HG03571 (cell line): ENCODE data around the gene NHSL1.
"Not testable (repeated sequence)": the region's sequence is repeated elsewhere in the genome, so short reads cannot be mapped to it uniquely, and the experiment has no call there.

Source experiments
- ATAC-seq: cut with Tn5 transposase; IDR thresholded peaks from one replicate; pipeline ENCODE4 v1.9.1; 2021; ENCODE audit not compliant: unreplicated experiment

NHSL1 gene

DNA sequence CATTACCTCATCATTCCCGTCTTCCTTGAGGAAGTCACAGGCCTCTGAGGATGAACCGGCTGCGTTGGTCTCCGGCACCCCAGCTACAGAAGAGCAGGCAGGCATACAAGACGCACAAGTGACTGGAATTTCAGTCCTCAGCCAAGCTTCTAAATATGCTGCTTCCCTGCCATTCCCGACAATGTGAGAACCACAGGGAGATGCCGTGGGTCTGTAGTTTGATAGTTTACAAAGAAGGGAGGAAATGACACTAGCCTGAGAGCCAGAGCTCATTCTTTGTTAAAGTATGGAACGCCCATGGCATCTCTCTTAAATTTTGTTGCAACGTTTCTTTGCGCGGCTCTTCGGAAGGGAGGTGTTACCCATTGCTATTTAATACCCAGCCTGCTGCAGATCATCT, 69.5 kb downstream of the NHSL1 start:
- ATAC-seq = no peak

DNA sequence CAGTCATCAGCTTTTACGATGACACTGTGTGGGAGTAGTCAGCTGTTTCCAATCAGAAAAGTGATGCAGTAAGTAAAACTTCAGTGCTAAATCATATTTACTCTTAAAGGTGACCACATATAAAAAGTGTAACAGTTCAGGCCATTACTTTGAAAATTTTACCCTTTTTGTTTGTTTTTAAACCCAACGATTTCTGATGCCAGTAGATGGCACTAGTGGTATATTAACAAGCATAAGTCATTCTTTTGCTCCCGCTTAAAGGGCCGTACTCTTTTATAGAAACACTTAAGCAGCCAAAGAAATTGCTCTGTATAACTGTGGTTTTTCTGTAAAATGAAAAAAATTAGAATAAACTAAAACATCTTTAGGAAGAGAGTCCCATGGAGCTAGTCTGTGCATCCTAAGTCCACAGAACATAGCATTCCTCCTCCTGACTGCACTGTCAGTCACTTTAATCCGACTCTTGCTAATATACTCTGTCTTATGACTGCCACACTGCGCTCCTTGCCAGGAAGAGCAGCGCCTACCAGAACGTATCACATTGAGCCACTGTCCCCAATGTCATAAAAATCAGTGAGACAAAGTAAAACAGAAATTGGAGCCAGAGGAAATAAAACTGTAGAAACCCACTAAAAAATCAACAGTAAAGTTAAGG, 70.2 kb downstream of the NHSL1 start:
- ATAC-seq = no peak

DNA sequence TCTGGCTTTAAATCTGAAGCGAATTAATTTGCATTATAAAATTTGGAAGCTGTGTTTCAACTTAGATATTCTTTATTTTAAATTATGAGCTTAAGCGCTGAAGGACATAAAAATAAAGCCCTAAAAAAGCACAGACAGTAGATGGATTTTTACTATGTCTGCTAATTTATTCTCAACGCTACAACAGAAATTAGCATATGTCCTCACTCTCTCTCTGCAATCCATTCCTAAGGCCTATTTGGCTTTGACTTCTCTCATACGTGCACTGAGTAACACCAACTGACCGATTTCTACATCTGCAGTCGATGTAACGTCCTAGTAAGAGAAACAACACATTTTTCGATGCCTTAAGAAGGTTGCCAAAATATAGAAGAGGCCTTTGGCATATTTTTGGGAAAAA, 71.6 kb downstream of the NHSL1 start:
- ATAC-seq = no peak

DNA sequence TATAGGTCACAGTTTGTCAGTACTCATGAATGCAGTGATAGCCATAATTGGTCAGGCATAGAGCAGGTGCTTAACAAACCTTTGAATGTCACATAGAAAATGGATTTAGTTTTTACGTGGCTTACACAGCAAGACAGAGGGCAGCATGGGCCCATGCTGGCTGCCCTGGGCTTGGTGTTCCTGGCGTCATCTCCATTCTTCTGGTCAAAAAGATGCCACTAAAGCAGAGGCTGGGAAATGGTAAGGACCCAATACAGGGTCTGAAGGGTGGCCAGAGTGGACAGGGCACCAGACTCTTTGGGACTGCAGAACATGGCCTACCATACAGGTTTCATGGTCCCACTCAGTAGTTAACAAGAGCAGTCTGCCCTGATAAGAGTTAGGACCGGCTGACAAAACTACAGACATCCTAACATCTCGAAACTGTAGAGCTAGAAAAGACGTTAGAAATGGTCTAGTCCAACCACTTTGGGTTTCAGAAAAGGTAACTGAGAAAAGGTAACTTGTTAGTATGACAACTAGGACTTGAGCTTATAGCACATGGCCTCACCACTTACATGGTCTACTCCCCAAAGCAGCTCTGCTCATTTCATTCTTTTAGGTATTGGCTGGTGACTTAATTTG, 72.7 kb downstream of the NHSL1 start:
- ATAC-seq = no peak

DNA sequence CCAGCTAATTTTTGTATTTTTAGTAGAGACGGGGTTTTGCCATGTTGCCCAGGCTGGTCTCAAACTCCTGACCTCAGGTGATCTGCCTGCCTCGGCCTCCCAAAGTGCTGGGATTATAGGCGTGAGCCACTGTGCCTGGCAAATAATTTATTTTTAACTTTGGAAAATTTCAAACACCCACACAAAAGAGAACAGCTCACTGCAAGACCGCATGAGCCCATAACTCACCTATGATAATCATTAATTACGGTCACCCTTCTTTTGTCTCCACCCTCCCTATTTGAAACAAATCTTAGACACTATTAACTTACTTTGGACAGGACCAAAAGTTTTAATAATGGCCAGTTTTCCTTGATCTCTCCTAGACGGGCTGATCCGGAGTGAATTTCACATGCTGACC, 74.0 kb downstream of the NHSL1 start:
- not testable (repeated sequence) for ATAC-seq

DNA sequence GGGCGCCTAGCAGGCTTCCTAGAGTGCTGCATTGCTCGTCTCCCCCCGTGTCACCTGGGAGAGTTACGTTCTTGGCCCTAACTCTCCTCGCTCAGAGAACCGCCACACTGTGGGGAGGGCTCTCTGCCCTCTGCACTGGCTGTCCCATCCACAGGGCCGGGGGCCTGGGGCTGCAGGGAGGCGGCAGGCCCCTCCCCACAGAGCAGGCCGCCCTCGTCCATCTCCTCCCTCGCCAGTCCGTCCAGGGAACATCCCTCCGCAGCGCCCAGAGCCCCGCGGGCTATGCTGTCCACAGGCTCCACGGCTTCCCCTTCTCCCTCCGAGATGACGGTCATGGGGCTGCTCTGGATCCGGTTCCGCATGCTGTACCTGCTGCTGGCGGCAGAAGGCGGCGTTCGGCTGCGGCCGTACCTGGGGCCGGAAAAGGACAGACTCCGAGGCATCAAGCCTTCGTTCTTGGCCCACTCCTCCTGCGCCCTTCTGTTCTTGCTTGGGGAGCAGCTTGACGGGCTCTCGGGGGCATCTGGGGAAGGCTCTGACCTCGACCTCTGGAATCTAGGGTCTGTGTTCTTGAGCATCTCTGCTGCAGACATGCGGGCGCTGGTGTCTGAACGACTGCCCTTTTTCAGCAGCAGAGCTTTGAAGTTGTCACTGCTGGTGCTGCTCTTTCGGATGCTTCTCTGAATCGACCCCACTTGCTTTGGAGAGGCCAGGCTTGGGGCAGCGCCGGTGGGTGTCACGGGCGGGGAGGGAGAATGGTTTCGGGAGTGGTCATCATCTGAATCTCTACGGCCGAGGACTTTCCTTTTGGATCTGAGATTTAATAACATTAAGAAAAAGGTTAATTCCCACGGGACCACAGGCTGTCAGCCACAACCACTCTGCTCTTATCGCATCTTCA, 75.0 kb downstream of the NHSL1 start:
- ATAC-seq = no peak

DNA sequence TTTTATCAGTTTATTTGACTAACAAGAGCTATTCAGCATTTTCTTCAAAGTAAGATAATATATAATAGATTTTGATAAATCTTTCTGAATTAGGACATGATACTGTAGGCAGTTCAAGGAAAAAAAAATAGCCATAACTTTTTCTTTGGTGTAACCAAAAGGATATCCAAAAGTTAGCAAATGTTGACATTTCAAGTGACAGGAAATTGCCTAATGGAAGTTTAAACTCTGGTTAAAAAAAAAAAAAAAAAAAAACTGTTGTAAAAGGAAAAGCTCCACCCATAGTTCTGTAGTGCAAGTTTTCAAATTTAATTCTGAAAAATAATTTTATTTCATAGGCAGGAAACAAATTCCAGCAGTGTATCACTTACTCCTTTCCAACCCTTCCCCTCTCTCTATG, 76.4 kb downstream of the NHSL1 start:
- ATAC-seq = no peak

DNA sequence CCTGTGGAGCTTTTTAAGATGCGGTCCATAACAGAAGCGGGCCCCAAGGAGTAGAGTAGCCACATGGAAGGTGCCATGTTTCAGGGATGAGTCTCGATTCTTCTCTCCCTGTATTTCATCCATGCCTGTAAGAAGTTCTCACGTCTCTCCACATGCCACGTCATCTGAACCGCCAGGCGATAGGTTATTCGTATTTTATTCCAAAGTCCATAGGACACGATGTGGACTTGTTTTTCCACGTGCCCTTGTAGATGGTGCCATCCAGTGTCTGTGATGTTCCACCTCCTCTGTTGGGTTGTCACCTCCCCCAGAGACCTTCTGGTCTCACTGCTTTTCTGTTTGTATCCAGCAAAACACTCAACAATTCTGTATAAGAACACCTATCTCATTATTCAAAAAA, 77.7 kb downstream of the NHSL1 start:
- no peak for ATAC-seq

DNA sequence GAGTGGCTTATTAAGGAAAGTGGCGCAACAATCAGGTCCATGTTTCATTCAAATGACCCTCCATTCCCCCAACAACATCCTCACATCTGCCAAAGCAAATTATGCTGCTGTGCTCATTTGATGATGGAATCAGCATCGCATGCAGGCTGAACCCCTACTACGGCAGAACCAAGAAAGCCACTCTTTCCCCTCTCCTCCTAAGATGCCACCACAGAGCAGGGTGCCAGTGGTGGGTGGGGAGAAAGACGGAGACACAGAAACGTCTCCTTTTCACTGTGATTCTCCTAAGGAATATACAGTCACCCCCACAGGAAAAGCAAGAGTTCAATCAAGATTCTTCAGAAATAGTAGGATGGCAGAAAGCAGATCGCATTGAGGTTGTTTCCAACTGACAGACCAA, 78.2 kb downstream of the NHSL1 start:
- no peak for ATAC-seq

DNA sequence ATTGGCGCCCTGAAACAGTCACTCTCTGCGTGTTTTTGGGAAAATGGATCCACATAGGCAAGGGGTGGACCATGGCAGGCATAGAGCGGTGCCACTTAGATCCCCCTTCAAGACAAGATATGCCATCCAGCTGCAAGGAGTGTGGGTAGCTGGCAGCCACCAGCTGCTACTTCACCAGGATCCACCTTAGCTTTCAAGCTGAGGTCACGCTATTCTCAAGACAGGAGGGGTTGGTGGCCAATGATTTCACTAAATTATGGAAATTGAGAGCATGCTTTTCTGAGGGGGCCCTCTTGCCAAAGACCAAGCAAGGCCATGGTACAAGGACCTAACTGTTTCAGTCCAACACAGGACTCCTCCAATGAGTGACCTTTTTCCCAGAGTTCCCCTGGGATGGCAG, 78.9 kb downstream of the NHSL1 start:
- ATAC-seq = no peak

DNA sequence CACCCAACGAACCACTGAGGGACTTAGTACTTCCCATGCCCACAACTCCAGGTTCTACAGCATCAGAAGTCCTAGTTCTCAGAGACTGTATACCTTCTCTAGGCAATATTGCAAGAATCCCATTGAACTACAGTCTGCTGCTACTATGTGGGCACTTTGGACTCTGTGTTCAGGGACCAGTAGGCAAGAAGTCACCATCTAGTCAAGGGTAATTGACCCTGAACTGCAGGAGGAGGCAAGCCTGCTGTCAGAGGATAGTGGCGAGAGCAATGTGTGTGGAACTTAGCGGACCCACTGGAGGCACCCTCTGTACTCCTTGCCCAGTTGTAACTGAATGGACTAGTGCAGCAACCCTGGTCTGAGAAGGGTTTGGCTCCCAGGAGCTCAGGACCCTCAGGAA, 79.5 kb downstream of the NHSL1 start:
- ATAC-seq = no peak

DNA sequence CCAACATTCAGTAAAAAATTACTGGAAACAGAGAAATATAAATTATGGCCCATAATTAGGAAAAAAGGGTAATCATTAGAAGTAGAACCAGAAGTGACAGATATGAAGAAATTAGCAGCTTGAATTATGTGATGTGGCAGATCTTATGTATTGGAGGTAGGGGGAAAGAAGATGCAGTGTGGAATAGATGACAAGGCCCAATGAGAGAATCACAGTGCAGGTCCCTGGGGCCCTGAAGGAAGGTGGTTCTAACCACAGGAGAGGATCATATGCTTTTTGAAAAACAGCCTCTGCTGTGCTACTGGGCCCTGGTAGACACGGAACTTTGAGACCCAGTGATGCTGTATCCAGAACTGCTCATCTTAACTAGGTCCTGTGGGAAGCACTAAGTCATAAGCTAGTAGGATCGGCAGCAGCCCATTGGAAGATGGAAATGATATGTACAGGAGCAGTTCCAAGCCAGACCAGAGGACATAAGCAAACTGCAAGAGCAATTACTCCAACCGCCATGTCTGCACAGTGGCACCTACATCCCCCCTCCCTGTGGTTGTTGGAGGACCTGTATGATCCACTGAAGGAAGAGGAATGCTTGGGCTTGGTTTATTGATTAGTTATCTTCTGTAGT, 81.1 kb downstream of the NHSL1 start:
- no peak for ATAC-seq

DNA sequence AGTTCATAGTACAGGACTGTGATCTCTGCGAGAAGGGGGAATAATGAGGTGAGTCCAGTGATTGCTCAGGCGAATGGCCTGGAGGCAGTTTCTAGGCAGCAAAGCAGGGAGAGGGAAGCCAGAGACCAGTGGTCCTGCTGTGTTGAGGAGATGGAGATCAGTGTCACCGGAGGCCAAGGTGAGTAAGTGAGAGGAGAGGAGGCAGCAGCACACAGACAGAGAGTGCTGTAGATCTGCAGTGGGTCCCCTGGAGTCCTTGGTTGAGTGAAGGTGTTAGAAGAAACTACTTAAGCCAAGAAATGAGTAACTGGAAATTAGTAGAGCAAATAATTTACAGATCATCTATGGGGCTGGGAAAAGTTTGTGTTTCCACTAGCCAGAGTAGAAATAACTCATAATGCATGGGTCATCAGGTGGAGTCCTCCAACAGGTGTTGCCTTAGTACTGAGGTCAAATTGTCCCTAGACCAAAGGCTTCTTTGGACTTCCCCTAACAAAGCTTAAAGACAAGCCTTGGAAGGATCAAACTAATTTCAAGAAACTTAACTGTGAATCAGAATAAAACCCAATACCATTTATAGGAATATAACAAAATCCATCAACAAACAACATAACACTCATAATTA, 81.7 kb downstream of the NHSL1 start:
- ATAC-seq = no peak

DNA sequence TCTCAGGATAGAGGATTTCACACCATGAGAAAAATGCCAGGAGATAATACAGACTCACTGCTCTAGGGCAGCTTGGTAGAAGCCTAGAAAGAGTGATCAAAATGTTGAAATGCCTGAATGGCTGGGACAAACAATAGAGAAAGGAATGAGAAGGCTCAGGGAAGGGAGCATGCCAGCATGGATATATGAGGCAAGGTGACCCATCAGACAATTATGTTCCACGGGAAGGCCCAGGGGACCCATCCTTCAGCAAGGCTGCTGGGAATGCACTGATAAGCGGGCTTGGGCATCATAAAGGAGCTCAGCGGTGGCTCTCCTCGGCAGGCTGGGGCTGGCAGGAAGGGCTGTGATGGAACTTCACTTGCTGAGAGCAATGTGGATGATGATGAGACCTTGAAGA, 83.1 kb downstream of the NHSL1 start:
- ATAC-seq = no peak

DNA sequence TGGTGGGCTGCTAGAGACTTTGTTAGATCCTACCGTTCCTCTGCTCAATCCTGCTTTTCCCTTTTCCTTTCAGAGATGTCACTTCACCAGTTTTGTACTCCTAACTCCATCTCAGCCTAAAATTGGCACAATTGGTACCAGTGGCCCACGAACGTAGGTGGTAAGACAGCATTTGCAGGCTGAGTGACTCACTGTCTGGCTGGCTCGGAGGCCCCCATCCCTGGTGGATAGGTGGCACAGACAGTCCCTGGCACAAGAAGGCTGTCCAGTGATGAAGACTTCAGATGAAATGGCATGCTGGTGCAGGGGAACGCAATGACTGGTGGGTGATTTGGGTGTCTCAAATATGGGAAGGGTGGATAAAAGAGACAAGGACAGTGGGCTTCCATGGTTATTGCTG, 84.2 kb downstream of the NHSL1 start:
- no peak for ATAC-seq

DNA sequence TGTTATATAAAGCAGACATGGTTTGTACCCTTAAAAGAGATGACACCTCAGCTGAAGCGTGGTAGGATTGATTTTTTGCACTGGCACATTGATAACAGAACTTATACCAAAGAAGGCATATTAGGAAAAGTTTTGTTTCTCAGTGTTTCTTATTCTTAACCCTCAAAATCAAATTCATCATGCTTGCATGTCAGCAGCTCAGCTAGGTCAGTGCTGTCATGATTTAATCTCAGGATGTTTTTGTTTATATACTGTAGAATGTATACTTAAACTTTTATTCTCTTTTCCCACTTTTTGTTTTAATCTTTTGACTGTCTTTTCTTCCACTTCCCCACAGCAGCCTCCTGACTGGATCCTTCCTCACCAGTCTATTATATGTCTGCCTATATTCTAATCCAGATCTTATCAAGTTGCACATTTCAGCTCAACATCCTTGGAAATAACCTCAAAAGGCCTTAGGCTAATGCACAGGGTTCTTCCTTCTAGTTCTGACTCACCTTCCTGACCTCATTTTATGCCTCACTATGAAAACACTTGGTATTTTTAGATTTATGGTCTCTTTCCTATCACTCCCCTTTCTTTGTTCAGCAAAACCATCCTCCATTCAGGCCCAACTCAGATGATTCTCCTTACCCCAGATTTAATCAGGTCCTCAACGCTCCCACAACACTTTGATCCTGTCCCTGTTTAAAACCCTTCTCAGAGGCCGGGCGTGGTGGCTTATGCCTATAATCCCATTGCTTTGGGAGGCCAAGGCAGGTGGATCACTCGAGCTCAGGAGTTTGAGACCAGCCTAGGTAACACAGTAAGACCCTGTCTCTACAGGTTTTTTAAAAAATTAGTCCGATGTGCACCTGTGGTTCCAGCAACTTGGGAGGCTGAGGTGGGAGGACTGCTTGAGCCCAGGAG, 88.1 kb downstream of the NHSL1 start:
- ATAC-seq = no peak

DNA sequence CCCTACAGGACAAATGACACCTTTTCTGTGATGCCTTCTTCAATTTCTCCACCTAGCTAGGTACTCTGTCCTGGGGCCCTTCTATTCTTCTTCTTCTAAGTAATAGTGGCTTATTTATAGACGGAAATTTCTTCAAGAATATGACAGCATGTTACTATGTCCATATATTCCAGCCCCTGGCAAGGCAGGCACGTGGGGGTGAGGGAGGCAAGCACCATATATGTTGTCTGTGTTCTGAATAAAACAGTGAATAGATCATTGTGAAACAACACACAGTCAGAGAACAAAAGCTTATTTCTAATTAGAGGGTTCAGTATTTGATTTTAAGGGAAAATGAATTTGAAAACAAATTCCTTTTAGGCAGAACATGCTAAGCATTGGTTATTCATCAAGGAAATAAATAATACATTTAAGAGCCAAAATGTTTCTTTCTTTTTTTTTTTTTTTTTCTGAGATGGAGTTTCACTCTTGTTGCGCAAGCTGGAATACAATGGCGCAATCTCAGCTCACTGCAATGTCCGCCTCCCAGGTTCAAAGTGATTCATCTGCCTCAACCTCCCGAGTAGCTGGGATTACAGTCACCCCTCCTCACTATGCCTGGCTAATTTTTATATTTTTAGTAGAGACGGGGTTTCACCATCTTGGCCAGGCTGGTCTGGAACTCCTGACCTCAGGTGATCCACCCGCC, 89.1 kb downstream of the NHSL1 start:
- no peak for ATAC-seq

DNA sequence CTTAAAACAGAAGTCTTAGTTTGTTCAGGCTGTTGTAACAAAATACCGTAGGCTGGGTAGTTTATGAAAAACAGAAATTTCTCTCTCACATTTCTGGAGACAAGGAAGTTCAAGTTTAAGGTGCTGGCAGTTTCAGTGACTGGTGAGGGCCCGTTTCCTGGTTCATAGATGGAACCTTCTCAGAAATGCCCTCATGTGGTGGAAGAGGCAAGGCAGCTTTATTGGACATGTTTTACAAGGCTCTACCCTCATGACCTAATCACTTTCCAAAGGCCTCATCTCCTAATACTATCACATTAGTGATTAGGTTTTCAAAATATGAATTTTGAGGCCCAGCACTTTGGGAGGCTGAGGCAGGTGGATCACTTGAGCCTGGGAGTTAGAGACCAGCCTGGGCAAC, 92.9 kb downstream of the NHSL1 start:
- no peak for ATAC-seq

DNA sequence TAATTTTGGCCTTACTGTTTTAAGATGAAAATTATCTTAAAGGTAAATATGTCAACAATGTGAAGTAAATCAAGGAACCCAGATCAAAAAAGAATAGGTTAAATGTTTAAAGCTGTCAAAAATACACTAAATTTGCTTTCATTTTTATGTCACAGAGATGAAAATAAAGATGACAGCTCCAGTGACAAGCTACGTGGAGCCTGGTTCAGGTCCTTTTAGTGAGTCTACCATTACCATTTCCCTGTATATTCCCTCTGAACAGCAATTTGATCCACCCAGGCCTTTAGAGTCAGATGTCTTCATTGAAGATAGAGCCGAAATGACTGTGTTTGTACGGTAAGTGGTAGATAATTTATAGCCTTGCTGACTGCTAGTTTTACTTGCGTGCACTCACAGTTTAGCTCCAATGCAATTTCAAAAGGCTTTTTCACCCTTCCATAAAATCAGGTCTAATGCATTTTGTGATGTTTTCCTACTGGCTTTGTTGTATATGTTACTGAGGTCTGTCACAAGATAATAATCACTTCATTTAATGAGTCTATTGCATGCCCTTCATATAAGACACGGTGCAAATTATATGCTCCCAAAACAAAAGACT, 93.4 kb downstream of the NHSL1 start:
- ATAC-seq = no peak
